Amniotic epithelial cell (primary cell): Measurements from ENCODE around the gene NLGN4Y.

ENCODE experiments used
- DNase-seq: peaks from one replicate; pipeline ENCODE4 v3.0.0-alpha.2; 2010; ENCODE audit warnings: low read depth

The NLGN4Y gene

DNA sequence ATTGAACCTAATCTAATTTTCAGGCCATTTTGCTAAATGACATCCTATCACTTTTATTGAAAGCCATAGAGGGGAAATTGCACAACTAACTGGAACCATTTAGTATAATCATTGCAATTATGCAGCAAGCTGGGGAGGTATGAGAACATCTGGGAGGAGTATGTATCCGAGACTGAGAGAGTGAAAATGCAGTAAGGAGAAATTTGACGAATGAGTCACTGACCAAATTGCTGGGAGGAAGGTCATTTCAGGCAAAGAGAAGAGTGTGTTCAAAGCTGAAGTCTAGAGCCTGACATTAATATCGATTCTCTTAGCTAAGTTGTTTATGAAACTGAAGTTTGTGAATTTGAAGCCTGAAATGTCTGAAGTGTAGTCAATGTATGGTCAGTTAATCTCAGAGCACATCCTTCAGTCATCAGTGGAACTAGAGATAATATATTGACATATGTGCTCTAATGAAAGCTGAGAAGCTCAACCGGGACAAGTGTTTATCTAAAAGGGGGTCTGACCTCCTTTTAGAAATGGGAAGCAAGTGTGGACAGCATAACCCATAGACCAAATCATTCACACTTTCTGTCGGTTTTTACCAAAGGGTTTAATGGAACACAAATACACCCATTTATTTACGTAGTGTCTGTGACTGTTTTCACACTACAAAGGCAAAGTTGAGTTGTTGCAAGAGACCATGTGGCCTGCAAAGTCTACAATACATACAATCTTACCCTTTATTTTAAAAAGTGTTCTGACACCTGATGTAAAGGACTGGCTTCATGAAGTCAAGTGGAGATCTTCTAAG is 120.0 kb downstream of the NLGN4Y start:
- peak; percentile 71 for DNase-seq

DNA sequence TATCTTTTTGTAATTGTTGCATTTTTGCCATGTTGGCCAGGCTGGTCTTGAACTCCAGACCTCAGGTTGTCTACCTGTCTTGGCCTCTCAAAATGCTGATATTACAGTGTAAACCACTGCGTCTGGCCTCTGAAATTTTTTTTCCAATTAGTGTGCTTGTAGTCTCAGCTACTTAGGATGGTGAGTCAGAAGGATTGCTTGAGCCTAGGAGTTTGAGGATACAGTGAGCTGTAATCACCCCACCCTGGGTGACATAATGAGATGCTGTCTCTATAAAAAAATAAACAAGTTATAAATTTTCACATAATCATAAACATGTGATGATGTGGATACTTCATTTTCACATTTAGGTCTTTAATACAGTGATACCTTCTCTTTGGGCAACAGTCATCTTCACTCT is 154.9 kb downstream of the NLGN4Y start:
- DNase-seq, result peak; percentile 5

DNA sequence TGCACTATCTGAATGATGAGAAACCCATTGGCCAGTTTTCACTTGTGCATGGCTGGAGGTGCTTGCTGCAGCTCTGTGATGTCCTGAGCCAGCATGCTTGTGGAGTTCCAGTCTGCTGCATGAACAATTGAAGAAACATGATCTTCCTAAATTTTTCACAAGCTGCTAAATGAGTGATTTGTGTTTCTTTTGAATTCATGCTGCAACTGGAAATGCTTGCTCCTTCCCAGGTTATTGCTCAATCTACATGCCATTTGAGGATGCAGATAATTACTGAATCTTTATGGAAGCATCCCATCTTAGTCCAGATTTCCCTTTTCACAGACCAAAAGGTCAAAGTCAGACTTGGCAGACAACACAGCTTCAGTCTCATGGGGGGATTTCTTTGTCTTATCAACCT is 170.2 kb downstream of the NLGN4Y start:
- DNase-seq, result peak; percentile 29

DNA sequence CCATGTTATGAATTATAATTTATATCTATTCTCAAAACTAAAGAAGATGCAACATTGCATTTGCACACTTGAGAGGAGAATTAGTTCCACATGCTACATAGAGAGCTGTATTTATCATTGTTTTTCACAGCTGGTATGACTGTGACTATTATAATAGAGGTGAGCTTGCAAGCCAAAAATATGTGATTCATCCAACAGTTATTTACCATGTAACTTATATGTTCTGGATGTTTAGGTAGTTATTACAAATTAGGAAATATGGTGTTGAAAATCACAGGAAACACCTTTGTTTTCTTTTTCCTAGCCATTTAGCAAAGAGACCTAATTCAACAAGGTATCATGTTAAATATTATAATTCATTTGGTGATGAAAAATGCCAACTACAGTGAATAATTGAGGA is 183.8 kb downstream of the NLGN4Y start:
- DNase-seq, result no peak

DNA sequence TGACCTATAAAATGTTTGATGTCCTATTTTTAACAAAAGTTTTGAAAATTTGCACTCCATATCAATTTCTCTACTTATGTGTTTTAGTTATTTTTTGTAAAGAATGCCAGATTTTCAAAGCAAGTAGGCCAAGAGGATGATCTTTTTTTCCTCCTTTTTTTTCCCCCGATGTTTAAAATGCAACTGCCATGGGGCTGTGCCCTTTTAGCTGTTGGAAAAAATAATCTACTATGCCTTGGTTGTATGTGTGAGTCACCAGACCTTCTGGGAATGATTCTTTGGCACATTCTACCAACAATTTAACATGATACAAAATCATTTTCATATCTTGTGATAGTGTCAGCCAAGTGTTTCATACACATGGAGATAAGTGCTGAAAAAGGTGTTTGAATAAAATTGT is 217.3 kb downstream of the NLGN4Y start:
- peak; percentile 14 for DNase-seq

DNA sequence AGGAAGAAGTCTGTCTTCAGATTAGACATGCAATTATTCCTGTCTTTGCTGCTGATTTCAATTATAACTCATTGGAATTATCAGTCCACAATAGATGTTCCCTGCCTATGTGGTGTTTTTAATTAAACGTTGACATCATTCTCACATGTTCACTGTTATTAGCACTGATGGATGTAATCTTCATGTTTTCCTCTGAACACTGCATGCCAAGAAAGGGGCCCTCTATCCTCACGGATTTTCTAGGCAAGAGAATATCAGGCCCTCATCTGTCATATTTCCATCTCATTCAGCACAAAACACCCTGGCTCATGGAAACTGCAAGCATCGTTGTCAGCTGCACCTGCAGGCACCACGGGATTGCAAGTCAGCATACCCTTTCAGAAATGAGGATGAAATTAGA is 224.0 kb downstream of the NLGN4Y start:
- DNase-seq, result no peak

DNA sequence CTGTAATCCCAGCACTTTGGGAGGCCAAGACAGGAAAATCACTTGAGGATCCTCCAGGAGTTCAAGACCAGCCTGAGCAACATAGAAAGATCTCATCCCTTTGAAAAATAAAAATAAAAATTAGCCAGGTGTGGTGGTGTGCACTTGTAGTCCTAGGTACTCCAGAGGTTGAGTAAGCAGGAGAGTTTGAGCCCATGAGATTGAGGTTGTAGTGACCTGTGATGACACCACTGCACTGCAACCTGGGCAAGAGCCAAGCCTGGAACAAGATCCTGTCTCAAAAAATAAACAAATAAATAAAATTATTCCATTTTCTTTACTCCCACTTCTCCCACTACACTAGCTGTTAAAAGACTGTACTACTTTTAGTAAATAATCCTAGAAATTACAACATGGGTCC is 231.2 kb downstream of the NLGN4Y start:
- DNase-seq, result no peak

DNA sequence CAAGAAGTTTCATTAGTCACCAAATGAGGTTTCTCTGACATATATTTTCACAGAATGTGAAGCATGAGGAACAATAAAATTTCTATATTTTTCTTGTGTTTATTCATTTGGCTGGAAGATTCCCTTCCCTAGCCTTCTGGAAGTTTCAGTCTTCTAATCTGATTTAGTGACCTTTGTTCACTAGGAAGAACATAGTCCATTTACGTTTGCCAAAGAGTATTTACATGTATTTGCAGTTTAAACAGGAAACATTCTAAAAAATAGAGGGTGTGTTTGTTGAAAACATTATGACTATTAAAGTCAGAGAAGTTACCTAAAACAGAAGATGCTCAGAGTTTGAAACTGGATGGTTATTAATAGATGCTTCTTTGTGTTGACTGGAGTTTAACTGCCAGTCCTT is 238.6 kb downstream of the NLGN4Y start:
- no peak for DNase-seq

DNA sequence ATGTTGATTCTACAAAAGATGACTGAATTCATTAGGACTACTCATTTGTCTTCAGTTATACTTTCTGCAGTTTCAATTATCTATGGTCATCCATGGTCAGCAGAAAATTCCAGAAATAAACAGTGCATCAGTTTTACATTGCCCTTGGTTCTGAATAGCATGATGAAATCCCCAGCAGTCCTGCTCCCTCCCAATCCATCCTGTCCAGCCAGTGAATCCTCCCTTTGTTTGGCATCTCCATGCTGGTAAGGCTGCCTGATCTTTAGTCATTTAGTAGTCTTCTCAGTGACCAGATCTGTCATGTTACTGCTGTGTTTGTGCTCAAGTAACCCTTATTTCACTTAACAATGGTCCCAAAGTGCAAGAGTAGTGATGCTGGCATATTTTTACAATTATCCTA is 239.3 kb downstream of the NLGN4Y start:
- no peak for DNase-seq

DNA sequence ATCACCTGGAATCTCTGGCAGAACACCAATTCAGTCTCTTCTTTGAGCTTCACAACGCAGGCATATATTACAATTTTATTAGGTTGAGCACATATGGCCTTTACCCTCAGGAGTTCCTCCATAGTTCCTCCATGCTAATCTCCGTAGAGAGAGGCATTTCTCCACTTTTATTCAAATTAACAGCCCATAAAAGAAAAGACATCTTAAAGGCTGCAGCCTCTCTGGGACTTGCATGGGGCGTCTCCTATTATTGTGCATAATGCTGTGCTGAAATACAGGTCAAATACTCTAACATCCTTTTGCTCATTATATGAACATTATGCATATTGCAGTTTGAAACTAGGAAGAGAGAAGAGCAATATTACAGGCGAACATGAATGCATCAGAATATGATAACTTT is 253.9 kb downstream of the NLGN4Y start:
- no peak for DNase-seq

DNA sequence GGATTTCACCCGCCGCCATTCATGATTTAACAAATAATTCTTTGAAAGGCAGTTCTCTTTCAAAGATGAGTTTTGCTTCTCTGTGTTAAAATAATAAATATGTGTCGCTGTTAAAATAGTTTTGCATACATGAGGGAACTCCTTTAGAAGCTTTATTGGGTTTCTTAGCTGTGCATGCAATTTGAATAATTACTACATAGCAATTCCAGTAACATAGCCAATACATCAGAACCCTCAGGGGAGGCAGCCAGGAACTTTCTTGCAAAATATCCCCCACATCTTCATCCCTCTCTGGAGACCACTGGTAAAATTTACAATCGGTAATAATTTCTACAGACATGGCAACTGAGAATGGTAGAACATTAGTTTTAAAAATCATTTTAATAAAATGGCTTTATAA is 268.8 kb downstream of the NLGN4Y start:
- DNase-seq, result no peak

DNA sequence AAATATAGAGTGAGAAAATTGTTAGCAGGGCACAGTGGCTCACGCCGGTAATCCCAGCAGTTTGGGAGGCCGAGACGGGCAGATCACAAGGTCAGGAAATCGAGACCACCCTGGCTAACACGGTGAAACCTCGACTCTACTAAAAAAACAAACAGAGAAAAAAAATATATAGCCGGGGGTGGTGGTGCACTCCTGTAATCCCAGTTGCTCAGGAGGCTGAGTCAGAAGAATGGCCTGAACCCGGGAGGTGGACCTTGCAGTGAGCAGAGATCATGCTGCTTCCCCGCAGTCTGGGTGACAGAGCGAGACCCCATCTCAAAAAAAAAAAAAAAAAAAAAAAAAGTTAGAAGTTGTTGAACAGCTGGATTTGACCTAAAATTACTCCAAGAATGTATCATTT is 269.3 kb downstream of the NLGN4Y start:
- DNase-seq, result peak; percentile 30

DNA sequence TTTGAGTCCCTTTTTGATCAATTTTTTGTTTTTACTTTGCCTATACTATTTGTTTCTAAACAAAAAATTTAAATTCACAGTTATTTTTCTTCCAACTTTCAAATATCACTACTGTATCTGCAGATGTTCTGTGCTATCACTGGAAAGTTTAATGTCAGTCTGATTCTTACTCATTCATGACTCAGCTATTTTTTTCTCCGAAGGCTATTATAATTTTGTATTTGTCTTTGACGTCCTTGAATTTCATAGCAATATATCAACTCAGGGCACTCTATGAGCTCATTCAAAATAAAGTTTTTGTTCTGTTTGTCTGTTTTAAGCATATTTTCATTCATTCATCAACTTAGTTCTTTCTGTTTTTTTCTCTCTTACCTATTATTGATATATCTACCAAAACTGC is 273.7 kb downstream of the NLGN4Y start:
- DNase-seq, result peak; percentile 52

DNA sequence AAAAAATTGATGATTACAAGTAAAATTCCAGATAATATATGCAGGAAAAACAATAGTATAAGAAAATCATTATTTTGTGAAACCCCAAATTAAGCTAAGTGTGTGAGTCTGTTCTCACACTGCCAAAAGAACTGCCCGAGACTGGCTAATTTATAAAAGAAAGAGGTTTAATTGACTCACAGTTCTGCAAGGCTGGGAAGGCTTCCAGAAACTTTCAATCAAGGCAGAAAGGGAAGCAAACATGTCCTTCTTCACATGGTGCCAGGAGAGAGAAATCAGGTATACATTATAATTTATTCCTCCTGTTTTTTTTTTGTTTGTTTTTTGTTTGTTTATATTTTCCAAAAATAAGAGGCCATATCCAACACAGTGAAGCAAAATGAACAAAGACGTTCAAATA is 276.8 kb downstream of the NLGN4Y start:
- no peak for DNase-seq

DNA sequence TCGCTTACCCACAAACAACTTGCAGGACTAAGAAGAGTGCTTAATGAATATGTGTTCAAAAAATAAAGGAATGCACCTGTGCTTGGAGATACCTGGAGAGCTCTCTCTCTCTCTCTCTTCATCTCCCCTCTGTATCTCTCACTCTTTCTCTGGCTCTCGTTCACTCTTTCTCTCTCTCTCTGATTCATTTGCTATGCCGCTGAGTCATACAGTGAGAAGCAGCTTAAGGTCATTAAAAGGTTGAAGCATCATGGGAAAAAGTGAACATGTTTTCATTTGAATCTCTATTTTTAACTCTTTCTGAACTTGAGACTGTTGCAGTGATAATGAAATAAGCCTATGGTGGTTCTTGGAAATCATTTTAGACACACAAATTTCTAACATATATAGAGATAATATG is 277.8 kb downstream of the NLGN4Y start:
- peak; percentile 78 for DNase-seq

DNA sequence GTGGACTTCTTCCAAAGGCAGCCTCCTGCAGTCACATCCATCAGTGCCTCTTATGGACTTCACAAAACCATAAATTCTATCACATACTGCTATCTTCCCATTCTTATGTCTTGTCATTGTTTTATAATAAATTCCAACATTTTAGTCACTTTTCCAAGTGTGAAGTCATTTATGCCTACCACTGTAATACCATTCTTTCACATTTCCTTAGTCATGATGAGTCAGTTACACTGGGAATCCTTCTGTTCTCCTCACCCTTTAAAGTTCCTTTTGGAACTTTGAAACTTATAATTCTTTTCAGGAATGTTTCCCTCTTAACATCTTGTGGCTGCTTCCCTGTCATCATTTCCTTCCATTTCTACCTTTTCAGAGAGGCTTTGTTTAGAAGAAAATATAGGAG is 279.7 kb downstream of the NLGN4Y start:
- peak; percentile 45 for DNase-seq

DNA sequence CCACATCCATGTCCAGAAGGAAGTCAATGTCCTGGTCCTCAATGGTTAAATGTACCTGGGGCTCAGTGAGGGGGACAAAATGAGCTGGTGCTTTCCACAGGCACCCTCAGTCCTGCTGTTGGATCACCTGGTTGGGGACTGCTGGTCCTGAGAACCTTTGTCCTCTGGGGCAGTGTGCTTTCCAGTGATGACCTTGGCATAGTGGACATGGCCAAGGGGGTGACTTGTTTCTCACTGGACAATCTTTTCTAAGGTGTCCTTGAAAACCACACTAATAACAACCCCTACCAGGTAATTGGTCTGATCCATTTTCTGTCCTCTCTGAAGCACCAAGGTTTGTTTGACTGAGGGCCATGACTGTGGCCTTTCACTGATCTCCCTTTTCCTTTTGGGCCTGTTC is 294.1 kb downstream of the NLGN4Y start:
- DNase-seq, result no peak

DNA sequence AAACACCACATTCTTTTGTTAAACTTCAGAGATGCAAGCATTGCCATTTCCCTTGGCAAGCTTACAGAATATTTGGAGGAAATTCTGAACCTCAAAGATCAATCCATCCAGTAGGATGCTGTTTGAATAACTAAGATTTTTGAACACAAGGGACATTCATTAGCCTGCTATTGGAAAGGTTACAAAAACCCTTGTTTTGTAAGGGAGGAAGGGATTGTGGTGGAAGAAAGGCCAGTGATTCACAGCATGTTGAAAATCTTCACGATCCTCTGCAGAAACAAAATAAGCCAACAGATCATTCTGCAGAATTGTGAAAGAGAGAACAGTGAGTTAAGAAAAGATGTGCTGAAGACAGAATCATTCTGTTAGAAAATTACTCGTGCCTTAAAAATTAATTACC is 297.9 kb downstream of the NLGN4Y start:
- DNase-seq, result peak; percentile 88

DNA sequence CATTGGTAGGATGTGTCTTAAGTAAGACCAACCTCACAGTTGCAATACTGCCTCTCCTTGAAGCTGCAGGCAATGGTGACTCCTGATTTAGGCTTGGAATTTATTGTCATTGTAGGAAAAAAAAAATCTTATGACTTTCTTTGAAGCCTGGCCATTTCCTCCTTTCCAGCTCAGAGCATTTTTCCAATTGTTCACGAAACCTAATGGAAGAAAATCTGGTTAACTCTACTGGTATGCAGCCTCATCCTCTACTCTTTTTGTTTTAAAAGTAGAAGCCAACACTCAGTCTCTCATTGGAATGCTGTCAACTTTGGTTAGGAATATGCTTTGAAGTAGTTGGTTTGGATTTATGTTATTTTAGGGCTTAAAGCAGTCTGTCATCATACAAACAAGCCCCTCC is 298.6 kb downstream of the NLGN4Y start:
- DNase-seq, result no peak

DNA sequence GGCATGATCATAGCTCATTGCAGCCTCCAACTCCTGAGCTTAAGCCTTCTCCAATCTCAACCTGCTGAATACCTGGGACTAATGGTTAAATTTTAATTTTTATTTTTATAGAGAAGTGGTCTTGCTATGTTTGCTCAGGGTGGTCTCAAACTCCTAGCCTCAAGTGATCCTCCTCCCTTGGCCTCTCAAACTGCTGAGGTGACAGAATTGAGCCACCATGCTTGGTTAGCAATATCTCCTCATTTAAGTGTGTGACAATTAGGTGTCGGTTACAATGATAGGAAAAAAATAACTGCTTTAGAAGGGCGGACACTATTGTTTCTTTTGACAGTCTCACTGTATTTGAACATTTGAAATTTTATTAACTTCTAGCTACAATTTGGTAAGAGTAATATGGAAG is 300.3 kb downstream of the NLGN4Y start:
- no peak for DNase-seq

DNA sequence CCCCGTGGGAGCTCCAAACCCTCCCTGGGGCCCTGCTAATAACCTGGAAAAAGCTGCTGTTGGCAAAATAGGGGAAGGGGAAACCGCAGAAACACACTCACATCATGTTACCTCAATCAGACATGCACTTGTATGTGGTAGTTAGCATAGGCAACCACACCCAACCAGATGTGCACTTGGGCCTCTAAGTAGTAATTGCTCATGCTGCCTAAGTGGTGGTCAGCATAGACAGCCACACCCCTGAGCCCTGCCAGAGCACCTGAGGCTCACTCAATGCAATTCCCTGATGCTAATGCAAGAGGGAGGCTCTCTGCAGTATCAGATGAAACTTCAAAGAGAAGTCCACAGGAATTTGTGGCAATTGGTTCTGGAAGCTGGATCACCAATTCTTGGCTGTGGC is 301.4 kb downstream of the NLGN4Y start:
- no peak for DNase-seq

DNA sequence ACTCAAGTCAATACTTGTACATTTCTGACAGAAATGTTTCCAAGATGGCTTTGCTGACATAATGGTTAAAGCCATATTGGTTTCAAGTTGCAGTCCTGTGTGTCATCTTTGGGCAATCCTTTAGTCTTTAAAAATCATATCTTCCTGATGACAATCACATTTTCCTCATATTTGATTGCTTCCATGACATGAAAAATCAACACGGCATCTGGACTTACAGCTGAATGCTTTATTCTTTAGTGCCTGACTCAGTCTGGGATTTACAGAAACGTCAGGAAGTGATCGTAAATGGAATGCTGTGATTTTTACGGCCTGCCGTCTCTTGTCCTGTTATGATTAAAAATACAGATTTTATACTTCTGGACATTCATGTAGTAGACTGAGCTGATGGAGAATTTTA is 304.2 kb downstream of the NLGN4Y start:
- peak; percentile 47 for DNase-seq

DNA sequence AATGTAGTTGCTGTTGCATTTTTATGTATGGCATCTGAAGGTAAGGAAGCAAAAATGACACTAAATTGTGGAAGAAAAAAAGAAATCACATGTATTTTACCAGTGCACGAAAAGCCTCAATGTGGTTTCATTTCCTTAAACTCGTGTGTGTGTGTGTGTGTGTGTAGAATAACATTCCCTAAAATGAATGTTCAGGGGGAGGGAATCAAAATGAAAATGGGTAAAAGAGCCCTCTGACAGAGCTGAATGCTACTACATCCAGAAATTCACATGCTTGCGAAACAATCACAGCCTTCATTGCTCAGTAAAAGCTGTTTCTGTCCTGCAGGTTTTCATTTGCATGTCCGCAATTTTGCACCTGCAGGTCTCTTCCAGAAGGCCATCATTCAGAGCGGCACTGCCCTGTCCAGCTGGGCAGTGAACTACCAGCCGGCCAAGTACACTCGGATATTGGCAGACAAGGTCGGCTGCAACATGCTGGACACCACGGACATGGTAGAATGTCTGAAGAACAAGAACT is 305.1 kb downstream of the NLGN4Y start:
- DNase-seq, result no peak
